ENCODE results near the gene SHOX. TPM values are rescaled to one million over a fixed set of nuclear protein-coding genes. Genes with fewer than 3 reads are reported as not detected.

SHOX gene
- total RNA-seq, 1 experiment from 2014 or later, result 0.24 TPM

DNA sequence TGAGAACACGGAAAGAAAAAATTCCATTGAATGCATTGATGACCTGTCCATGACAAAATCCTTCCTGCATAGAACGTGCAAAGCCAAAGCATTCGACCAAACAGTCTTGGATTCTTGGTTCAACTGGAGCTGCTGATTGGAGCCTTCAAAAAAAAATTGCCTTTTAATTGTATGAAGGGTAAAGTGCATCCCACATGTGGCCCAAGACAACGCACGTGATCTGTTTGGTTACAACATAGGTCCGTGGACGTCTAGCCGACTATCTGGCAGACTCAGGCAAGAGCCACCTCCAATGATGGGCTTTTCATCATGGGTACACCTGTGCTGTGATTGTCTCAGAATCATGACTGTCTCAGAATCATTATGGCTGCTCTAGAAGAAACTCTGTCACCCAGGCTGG lies 52.3 kb downstream of the SHOX start:
- Histone ChIP-seq H2BK20ac (ENCODE audit: low read depth, low read length, poor library complexity, severe bottlenecking) (no peak overlapping the region), H2BK120ac (ENCODE audit: low read depth, low read length, poor library complexity, severe bottlenecking) (no peak overlapping the region), H3K14ac (ENCODE audit: insufficient read depth, low read length) (no peak overlapping the region)

More for the DNA sequence above, 52.3 kb downstream of the SHOX start:
- Histone ChIP-seq H3K9me3 (ENCODE audit: control insufficient read depth, low read depth, low read length) (no peaks in the 10 kb centered on the region), H3K18ac (ENCODE audit: insufficient read length, low read depth, low read length) (no peak overlapping the region), H4K5ac (ENCODE audit: insufficient read length, low read depth, low read length) (no peak overlapping the region), H3K4me2 (ENCODE audit: insufficient read depth, insufficient read length, low read length) (no peak overlapping the region), H2AFZ (ENCODE audit: low read length) (no peak overlapping the region), H2BK12ac (ENCODE audit: insufficient read length, low read depth, low read length) (no peak overlapping the region), H3K4ac (ENCODE audit: low read depth, low read length) (no peak overlapping the region), H3K79me2 (ENCODE audit: insufficient read depth, low read length) (no peaks in the 10 kb centered on the region), H4K8ac (replicated peaks; ENCODE audit: insufficient read length, low read depth, low read length) (no peak overlapping the region), H3K9ac (ENCODE audit: extremely low read depth, insufficient read length, low read length) (no peak overlapping the region), H3T11ph (ENCODE audit: low read length) (no peak overlapping the region), H3K27ac (ENCODE audit: insufficient read length, low read depth, low read length) (no peak overlapping the region), H4K91ac (ENCODE audit: insufficient read length, low read depth, low read length) (no peak overlapping the region), H3K56ac (ENCODE audit: insufficient read length, low read depth, low read length) (no peak overlapping the region), H2BK15ac (ENCODE audit: low read depth, low read length) (no peak overlapping the region), H2AK5ac (ENCODE audit: insufficient read length, low read length) (no peak overlapping the region), H3K23ac (ENCODE audit: insufficient read length, low read depth, low read length) (no peak overlapping the region), H3K23me2 (ENCODE audit: insufficient read length, low read depth, low read length, poor library complexity, severe bottlenecking) (no peaks in the 10 kb centered on the region), H3K4me1 (ENCODE audit: insufficient read depth, low read length) (peaks cover 3% of the 10 kb centered on the region; the same call in 1 of the 2 replicates), H3K27me3 (ENCODE audit: insufficient read depth, low read length) (no peaks in the 10 kb centered on the region), H4K20me1 (ENCODE audit: control insufficient read depth, insufficient read depth, insufficient read length) (no peaks in the 10 kb centered on the region), H3K79me1 (ENCODE audit: insufficient read depth, low read depth, low read length, poor library complexity, severe bottlenecking) (no peaks in the 10 kb centered on the region), H2BK5ac (ENCODE audit: insufficient read length, low read length) (no peak overlapping the region)
- H3K4me3 Mint-ChIP-seq, result no peak overlapping the region; a peak in 1 of 5 replicates
- no peak for TF ChIP-seq CTCF (conservative IDR thresholded peaks at IDR 0.05)
- no peak for DNase-seq
- H3K36me3 Mint-ChIP-seq (ENCODE audit: insufficient read depth in 1 of 3, low read depth in 3 of 3), result peaks cover 0 to 5% (median 4%) of the 10 kb centered on the region in 3 experiments; a peak in 3 of 7 replicates
- H3K27me3 Mint-ChIP-seq (ENCODE audit: low read depth), result peaks cover 28% of the 10 kb centered on the region
- no peak overlapping the region for H3K27ac Mint-ChIP-seq
- H3K9me3 Mint-ChIP-seq, result peaks cover 11 to 12% of the 10 kb centered on the region in 2 experiments; a peak in 3 of 5 replicates
- no CpG with 5 or more reads among the region's 8 CpGs for WGBS (ENCODE audit: extremely low coverage, insufficient read length, low lambda C conversion rate)
- peaks cover 20 to 33% of the 10 kb centered on the region in 2 experiments for H3K4me1 Mint-ChIP-seq
